ENCODE measurements around the gene HBS1L. TPM values are rescaled to one million over a fixed set of nuclear protein-coding genes. Genes with fewer than 3 reads are reported as not detected.

The HBS1L gene
- total RNA-seq, 1 donor from 2014 or later: 87.1 TPM

DNA sequence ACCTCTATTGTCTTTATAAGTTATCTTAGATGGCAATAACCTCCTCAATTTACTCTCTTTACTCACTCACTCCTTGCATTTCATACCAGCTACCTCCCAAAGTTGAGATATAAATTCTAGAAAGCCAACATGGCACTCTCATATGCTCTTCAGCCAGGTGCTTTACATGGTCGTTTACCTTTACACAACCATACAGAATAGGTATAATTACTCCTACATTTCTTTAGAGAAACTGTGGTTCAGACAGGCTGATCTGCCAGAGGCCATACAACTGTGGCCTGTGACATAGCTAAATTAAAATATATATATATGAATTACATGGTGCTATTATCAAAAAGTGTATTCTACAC, 45.7 kb downstream of the HBS1L start:
- Histone ChIP-seq H3K36me3 (no peaks in the 10 kb centered on the region), H3K27ac (replicated peaks) (no peak overlapping the region), H3K4me3 (no peak overlapping the region), H3K9me3 (replicated peaks) (no peaks in the 10 kb centered on the region), H3K27me3 (ENCODE audit: low read depth) (no peaks in the 10 kb centered on the region), H3K4me1 (peaks cover 3% of the 10 kb centered on the region)
- TF ChIP-seq, protein P1, sequence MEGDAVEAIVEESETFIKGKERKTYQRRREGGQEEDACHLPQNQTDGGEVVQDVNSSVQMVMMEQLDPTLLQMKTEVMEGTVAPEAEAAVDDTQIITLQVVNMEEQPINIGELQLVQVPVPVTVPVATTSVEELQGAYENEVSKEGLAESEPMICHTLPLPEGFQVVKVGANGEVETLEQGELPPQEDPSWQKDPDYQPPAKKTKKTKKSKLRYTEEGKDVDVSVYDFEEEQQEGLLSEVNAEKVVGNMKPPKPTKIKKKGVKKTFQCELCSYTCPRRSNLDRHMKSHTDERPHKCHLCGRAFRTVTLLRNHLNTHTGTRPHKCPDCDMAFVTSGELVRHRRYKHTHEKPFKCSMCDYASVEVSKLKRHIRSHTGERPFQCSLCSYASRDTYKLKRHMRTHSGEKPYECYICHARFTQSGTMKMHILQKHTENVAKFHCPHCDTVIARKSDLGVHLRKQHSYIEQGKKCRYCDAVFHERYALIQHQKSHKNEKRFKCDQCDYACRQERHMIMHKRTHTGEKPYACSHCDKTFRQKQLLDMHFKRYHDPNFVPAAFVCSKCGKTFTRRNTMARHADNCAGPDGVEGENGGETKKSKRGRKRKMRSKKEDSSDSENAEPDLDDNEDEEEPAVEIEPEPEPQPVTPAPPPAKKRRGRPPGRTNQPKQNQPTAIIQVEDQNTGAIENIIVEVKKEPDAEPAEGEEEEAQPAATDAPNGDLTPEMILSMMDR (IDR thresholded peaks at IDR 0.05; ENCODE audit: borderline replicate concordance): no peak
- no peak for DNase-seq
- intact Hi-C loops (cut with micrococcal nuclease): no loop called here

DNA sequence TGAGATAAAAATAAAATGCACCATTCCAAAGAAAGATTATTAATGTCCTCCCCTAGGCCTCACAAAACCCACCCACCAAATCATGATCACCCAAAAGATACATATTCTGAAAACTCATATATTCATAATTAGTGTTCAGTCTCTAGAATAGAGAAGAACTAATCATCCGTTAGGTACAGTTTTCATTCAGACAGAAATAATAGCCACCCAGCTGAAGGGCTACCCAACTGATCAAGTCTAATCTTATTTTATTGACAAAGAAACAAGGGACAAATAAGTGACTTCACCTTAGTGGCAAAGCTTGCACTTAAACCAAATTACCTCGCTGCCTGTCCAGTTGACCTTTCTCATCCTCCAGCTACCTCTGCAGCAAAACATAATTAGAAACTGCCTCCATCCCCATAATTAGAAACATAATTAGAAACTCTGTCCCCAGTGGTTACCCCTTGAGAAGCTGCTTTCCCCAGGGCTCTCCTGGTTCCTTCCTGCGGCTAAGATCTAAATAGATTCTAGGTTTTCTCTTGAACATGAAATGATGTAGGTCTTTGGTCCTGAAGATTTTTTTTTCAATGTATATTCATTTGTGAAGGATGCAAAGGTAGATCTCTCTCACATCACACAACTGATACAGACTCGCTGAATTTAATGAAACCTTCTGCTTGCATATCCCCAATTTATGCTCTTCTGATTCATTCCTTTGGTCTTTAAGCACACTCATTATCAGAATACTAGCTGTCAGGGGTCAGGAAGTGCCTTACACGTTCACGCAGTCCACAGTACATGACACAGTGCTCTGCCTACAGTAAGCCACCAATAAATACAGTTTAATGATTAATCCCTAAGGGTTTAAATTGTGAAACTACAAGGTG, 46.3 kb downstream of the HBS1L start:
- TF ChIP-seq, protein P1 (IDR thresholded peaks at IDR 0.05; ENCODE audit: borderline replicate concordance): no peak
- no peak for DNase-seq
- no peaks in the 10 kb centered on the region for H3K9me3 ChIP-seq (replicated peaks)
- no peak overlapping the region for H3K4me3 ChIP-seq
- H3K27ac ChIP-seq (replicated peaks): no peak overlapping the region
- peaks cover 3% of the 10 kb centered on the region for H3K4me1 ChIP-seq
- no peaks in the 10 kb centered on the region for H3K36me3 ChIP-seq
- intact Hi-C loops (cut with micrococcal nuclease): no loop called here
- no peaks in the 10 kb centered on the region for H3K27me3 ChIP-seq (ENCODE audit: low read depth)

DNA sequence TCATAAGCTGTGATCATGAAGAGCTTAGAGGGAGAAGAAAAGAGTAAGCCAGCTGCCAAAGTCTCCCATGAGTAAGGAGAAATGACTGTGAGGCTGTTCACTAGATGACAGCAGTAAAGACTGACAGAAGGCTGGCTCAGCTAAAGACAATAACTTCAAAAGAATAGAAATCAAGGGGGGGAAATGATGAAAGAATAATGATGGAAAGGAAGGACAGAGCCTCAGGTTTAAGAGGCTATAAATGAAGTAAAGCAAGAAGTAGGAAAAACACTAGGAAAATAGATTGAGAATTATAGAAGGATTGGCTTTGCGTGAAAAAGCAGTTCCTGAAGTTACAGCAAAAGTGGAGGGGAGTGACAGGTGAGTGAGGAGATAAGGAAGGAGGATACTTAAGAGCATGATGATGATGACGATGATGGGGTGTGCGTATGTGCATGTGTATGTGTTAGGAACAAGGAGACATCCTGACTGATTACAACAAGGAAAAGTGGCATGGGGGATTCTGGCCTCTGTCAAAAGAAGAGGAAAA, 48.2 kb downstream of the HBS1L start:
- Histone ChIP-seq H3K4me3 (no peak overlapping the region), H3K4me1 (peaks cover 3% of the 10 kb centered on the region), H3K27me3 (ENCODE audit: low read depth) (no peaks in the 10 kb centered on the region), H3K36me3 (no peaks in the 10 kb centered on the region), H3K27ac (replicated peaks) (no peak overlapping the region), H3K9me3 (replicated peaks) (no peaks in the 10 kb centered on the region)
- TF ChIP-seq, protein P1 (IDR thresholded peaks at IDR 0.05; ENCODE audit: borderline replicate concordance): no peak
- intact Hi-C loops (cut with micrococcal nuclease): no loop called here
- DNase-seq: no peak

DNA sequence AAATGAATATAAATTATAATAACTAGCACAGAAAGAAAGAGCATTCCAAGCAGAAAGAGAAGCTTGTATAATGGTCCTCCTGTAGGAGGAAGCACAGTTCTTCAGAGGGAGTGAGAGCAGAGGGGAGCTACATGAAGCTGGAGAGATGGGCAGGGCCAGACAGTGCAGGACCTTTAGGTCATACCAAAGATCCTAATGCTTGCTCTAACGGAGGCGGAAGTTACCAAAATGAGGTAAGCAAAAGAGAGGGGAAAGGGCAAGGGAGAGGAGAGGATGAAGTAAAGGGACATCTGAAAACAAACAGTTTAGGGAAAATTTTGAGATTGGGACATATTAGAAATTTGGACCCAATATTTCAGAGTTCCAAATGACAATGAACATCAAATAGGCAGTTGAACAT, 50.2 kb downstream of the HBS1L start:
- Histone ChIP-seq H3K4me1 (peaks cover 3% of the 10 kb centered on the region), H3K27ac (replicated peaks) (no peak overlapping the region), H3K4me3 (no peak overlapping the region), H3K9me3 (replicated peaks) (no peaks in the 10 kb centered on the region), H3K27me3 (ENCODE audit: low read depth) (no peaks in the 10 kb centered on the region), H3K36me3 (peaks cover 5% of the 10 kb centered on the region)
- TF ChIP-seq, protein P1 (IDR thresholded peaks at IDR 0.05; ENCODE audit: borderline replicate concordance): no peak
- intact Hi-C loops (cut with micrococcal nuclease): no loop called here
- no peak for DNase-seq

DNA sequence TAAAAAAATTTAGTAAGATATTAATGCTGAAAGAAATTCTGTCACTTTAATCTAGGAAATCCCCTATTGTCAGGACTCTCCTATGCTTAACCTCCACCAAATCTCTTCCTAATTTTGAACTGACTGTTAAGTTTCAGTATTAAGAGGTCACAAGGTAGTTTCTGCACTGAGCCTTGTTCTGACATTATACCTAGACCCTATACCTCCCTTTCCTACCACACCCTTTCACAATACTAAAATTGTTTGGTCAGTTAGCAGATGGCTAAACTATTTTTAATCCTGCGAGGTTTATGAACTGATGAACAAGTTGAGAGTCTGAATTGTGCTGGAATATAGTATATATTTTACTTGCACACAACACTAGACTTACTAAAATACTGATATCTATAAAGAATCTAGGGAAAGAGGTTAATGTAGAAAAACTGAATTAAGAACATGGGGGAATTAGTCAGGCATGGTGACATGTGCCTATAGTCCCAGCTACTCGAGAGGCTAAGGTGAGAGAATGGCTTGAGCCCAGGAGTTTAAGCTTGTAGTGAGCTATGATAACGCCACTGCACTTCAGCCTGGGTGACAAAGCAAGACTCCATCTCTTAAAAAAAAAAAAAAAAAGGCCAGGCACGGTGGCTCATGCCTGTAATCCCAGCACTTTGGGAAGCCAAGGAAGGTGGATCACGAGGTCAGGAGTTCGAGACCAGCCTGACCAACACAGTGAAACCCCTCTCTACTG, 51.5 kb downstream of the HBS1L start:
- H3K4me1 ChIP-seq: no peaks in the 10 kb centered on the region
- H3K27ac ChIP-seq (replicated peaks): no peak overlapping the region
- no peaks in the 10 kb centered on the region for H3K27me3 ChIP-seq (ENCODE audit: low read depth)
- no peak overlapping the region for H3K4me3 ChIP-seq
- peaks cover 5% of the 10 kb centered on the region for H3K36me3 ChIP-seq
- DNase-seq: no peak
- intact Hi-C loops (cut with micrococcal nuclease): no loop called here
- H3K9me3 ChIP-seq (replicated peaks): no peaks in the 10 kb centered on the region
- TF ChIP-seq, protein P1 (IDR thresholded peaks at IDR 0.05; ENCODE audit: borderline replicate concordance): no peak

Data from left ventricle myocardium inferior (tissue), 1 donor.